ENCODE measurements around the gene KLF15. TPM values are rescaled to one million over a fixed set of nuclear protein-coding genes. Genes with fewer than 3 reads are reported as not detected.

KLF15 gene
- total RNA-seq, 3 donors from 2014 or later (not counting 1 experiment from before 2014, with no cell fraction given), result 0.23 to 0.38 (median 0.36) TPM

- Mint-ChIP-seq H3K27me3 (ENCODE audit: low read depth in 2 of 2) (peaks cover 12 to 20% of the 10 kb centered on the region in 2 donors), H3K9me3 (peaks cover 5 to 13% of the 10 kb centered on the region in 2 donors), H3K36me3 (peaks cover 12% of the 10 kb centered on the region), H3K4me3 (no peak overlapping the region), H3K4me1 (peaks cover 0 to 5% of the 10 kb centered on the region in 2 donors), H3K27ac (no peak overlapping the region)
- no peaks in the 10 kb centered on the region for H3K36me3 ChIP-seq (ENCODE audit: control insufficient read depth, insufficient read depth, low read length)
- WGBS (ENCODE audit: insufficient coverage), result 82% methylated on average over 8 of the region's 8 CpGs
- intact Hi-C loops (cut with micrococcal nuclease), result no loop called here
- H3K9me3 ChIP-seq (ENCODE audit: control insufficient read depth, insufficient read depth, low read length), result peaks cover 4% of the 10 kb centered on the region
- no peak for TF ChIP-seq CTCF (IDR thresholded peaks at IDR 0.05)
- no peak overlapping the region for H3K27ac ChIP-seq (ENCODE audit: low read length)
- DNase-seq, result no peak
- no peaks in the 10 kb centered on the region for H3K27me3 ChIP-seq (ENCODE audit: control insufficient read depth, insufficient read depth, low read length)
- no peaks in the 10 kb centered on the region for H3K4me1 ChIP-seq (ENCODE audit: control insufficient read depth, insufficient read depth, low read length)
- no peak overlapping the region for H3K4me3 ChIP-seq (ENCODE audit: low read length)
- ATAC-seq, result no peak
Measured at GRCh38 chr3:126306888-126307482, 50.2 kb downstream of the KLF15 start.

- Histone ChIP-seq H3K27me3 (ENCODE audit: control insufficient read depth, insufficient read depth, low read length) (no peaks in the 10 kb centered on the region), H3K4me3 (ENCODE audit: low read length) (no peak overlapping the region), H3K9me3 (ENCODE audit: control insufficient read depth, insufficient read depth, low read length) (peaks cover 4% of the 10 kb centered on the region), H3K27ac (ENCODE audit: low read length) (no peak overlapping the region), H3K4me1 (ENCODE audit: control insufficient read depth, insufficient read depth, low read length) (no peaks in the 10 kb centered on the region), H3K36me3 (ENCODE audit: control insufficient read depth, insufficient read depth, low read length) (no peaks in the 10 kb centered on the region)
- Mint-ChIP-seq H3K27ac (no peak overlapping the region), H3K9me3 (peaks cover 5 to 13% of the 10 kb centered on the region in 2 donors), H3K27me3 (ENCODE audit: low read depth in 2 of 2) (peaks cover 12 to 20% of the 10 kb centered on the region in 2 donors), H3K4me1 (peaks cover 0 to 5% of the 10 kb centered on the region in 2 donors), H3K4me3 (no peak overlapping the region), H3K36me3 (peaks cover 12% of the 10 kb centered on the region)
- no peak for ATAC-seq
- DNase-seq, result no peak
- intact Hi-C loops (cut with micrococcal nuclease), result no loop called here
- WGBS (ENCODE audit: insufficient coverage), result 88% methylated on average over 7 of the region's 7 CpGs
- no peak for TF ChIP-seq CTCF (IDR thresholded peaks at IDR 0.05)
Measured at GRCh38 chr3:126306397-126306796, 50.8 kb downstream of the KLF15 start.

- DNase-seq (no peak), ATAC-seq (no peak)
- peaks cover 0 to 5% of the 10 kb centered on the region in 2 donors for H3K4me1 Mint-ChIP-seq
- TF ChIP-seq CTCF (IDR thresholded peaks at IDR 0.05), result no peak
- Histone ChIP-seq H3K27me3 (ENCODE audit: control insufficient read depth, insufficient read depth, low read length) (no peaks in the 10 kb centered on the region), H3K4me1 (ENCODE audit: control insufficient read depth, insufficient read depth, low read length) (no peaks in the 10 kb centered on the region), H3K36me3 (ENCODE audit: control insufficient read depth, insufficient read depth, low read length) (no peaks in the 10 kb centered on the region), H3K9me3 (ENCODE audit: control insufficient read depth, insufficient read depth, low read length) (peaks cover 4% of the 10 kb centered on the region), H3K4me3 (ENCODE audit: low read length) (no peak overlapping the region), H3K27ac (ENCODE audit: low read length) (no peak overlapping the region)
- intact Hi-C loops (cut with micrococcal nuclease), result no loop called here
- peaks cover 12% of the 10 kb centered on the region for H3K36me3 Mint-ChIP-seq
- H3K9me3 Mint-ChIP-seq, result peaks cover 5 to 13% of the 10 kb centered on the region in 2 donors
- H3K27ac Mint-ChIP-seq, result no peak overlapping the region
- no peak overlapping the region for H3K4me3 Mint-ChIP-seq
- H3K27me3 Mint-ChIP-seq (ENCODE audit: low read depth in 2 of 2), result peaks cover 12 to 20% of the 10 kb centered on the region in 2 donors
Measured at GRCh38 chr3:126305427-126305826, 51.8 kb downstream of the KLF15 start.

- Mint-ChIP-seq H3K4me3 (no peak overlapping the region), H3K27me3 (ENCODE audit: low read depth in 2 of 2) (peaks cover 12 to 20% of the 10 kb centered on the region in 2 donors), H3K9me3 (peaks cover 5 to 13% of the 10 kb centered on the region in 2 donors), H3K4me1 (peaks cover 0 to 5% of the 10 kb centered on the region in 2 donors), H3K36me3 (peaks cover 12% of the 10 kb centered on the region), H3K27ac (no peak overlapping the region)
- peaks cover 4% of the 10 kb centered on the region for H3K9me3 ChIP-seq (ENCODE audit: control insufficient read depth, insufficient read depth, low read length)
- H3K27ac ChIP-seq (ENCODE audit: low read length), result no peak overlapping the region
- H3K36me3 ChIP-seq (ENCODE audit: control insufficient read depth, insufficient read depth, low read length), result no peaks in the 10 kb centered on the region
- no peak overlapping the region for H3K4me3 ChIP-seq (ENCODE audit: low read length)
- no peak for TF ChIP-seq CTCF (IDR thresholded peaks at IDR 0.05)
- 50% methylated on average over 2 of the region's 3 CpGs for WGBS (ENCODE audit: insufficient coverage)
- DNase-seq, result no peak
- H3K4me1 ChIP-seq (ENCODE audit: control insufficient read depth, insufficient read depth, low read length), result no peaks in the 10 kb centered on the region
- no peak for ATAC-seq
- intact Hi-C loops (cut with micrococcal nuclease), result no loop called here
- H3K27me3 ChIP-seq (ENCODE audit: control insufficient read depth, insufficient read depth, low read length), result no peaks in the 10 kb centered on the region
Measured at GRCh38 chr3:126304704-126305103, 52.5 kb downstream of the KLF15 start.
